HepG2 (cell line): ENCODE measurements around the gene ZNF771. TPM values are rescaled to one million over a fixed set of nuclear protein-coding genes. Genes with fewer than 3 reads are reported as not detected.

Experiments
- DR1 ChIP-seq: sonication (generic); formaldehyde crosslinking; IDR thresholded peaks from 2 replicates; pipeline ENCODE4 v1.8.0; 2021; ENCODE audit warnings: mild to moderate bottlenecking, missing genetic modification reagents, inconsistent platforms
- KLF11 ChIP-seq: IDR thresholded peaks from 2 replicates; pipeline ENCODE4 v1.6.1; 2016; ENCODE audit warnings: missing compliant biosample characterization
- KLF13 ChIP-seq: sonication (generic); formaldehyde crosslinking; IDR thresholded peaks from 2 replicates; pipeline ENCODE4 v1.4.0; 2020; ENCODE audit warnings: mild to moderate bottlenecking, missing genetic modification reagents
- SAP130 ChIP-seq: IDR thresholded peaks from 2 replicates; pipeline ENCODE4 v1.6.1; 2016; ENCODE audit warnings: low read depth
- TBX2 ChIP-seq: sonication (generic); formaldehyde crosslinking; IDR thresholded peaks from 2 replicates; pipeline ENCODE4 v1.5.0; 2020; ENCODE audit warnings: missing genetic modification reagents, mild to moderate bottlenecking, borderline replicate concordance
- TOE1 ChIP-seq: sonication (generic); formaldehyde crosslinking; IDR thresholded peaks from 2 replicates; pipeline ENCODE4 v1.4.0; 2020; ENCODE audit warnings: mild to moderate bottlenecking, missing genetic modification reagents
- ZNF235 ChIP-seq: sonication (generic); formaldehyde crosslinking; IDR thresholded peaks from 2 replicates; pipeline ENCODE4 v1.8.1; 2023; ENCODE audit warnings: mild to moderate bottlenecking, missing genetic modification reagents, borderline replicate concordance
- ZNF44 ChIP-seq: sonication (generic); formaldehyde crosslinking; IDR thresholded peaks from 2 replicates; pipeline ENCODE4 v1.5.1; 2020; ENCODE audit warnings: mild to moderate bottlenecking, missing genetic modification reagents
- ZNF558 ChIP-seq: sonication (generic); formaldehyde crosslinking; IDR thresholded peaks from 2 replicates; pipeline ENCODE4 v1.9.0; 2022; ENCODE audit warnings: mild to moderate bottlenecking, missing genetic modification reagents, borderline replicate concordance
- ZNF709 ChIP-seq: sonication (generic); formaldehyde crosslinking; IDR thresholded peaks from 2 replicates; pipeline ENCODE4 v1.5.0; 2020; ENCODE audit warnings: mild to moderate bottlenecking, missing genetic modification reagents
- ZNF781 ChIP-seq: sonication (generic); formaldehyde crosslinking; IDR thresholded peaks from 2 replicates; pipeline ENCODE4 v1.5.1; 2020; ENCODE audit warnings: borderline replicate concordance, mild to moderate bottlenecking, missing genetic modification reagents; ENCODE audit errors: not compliant biosample characterization
- polyA plus RNA-seq, 8 experiments: library from polyadenylated mRNA; depleted of rRNA in 3 of 8; stranded (reverse) in 7 of 8; unstranded in 1 of 8; fragments of >200 nt; fragmentation: Illumina TruSeq in 4 of 8; extraction: Trizol in 4 of 8; gene quantifications; 2 replicates each; pipeline versions ENCODE4 v1.2.1 to v1.2.3, GENCODE V29; 2011 to 2016; ENCODE audit warnings: low read depth in 4 of 8, missing spikeins in 1 of 8, mixed read lengths in 1 of 8; ENCODE audit not compliant: insufficient read depth in 1 of 8
- total RNA-seq, 5 experiments: library from RNA; depleted of rRNA; stranded (reverse); fragments of >200 nt; fragmentation: Illumina TruSeq; extraction: Trizol; gene quantifications; 2 replicates each; pipeline ENCODE4 v1.2.3, GENCODE V29; 2016; ENCODE audit warnings: low read depth in 1 of 5
- TF ChIP-seq, protein P1 (sequence below): sonication (generic); formaldehyde crosslinking; IDR thresholded peaks from 2 replicates; pipeline ENCODE4 v1.4.0; 2020; ENCODE audit warnings: mild to moderate bottlenecking, missing genetic modification reagents
- TF ChIP-seq, protein P2 (sequence below): sonication (generic); formaldehyde crosslinking; IDR thresholded peaks from 2 replicates; pipeline ENCODE4 v1.5.1; 2020; ENCODE audit warnings: mild to moderate bottlenecking, moderate library complexity, missing genetic modification reagents
- TF ChIP-seq, protein P3 (sequence below), 2 experiments: fragments of 450-650 bp in 1 of 2; sonication (generic) in 1 of 2; formaldehyde crosslinking in 1 of 2; IDR thresholded peaks; 2 replicates each; pipeline versions ENCODE4 v1.6.1 to v1.8.0; 2016 to 2022; ENCODE audit warnings: antibody characterized with exemption in 1 of 2, mild to moderate bottlenecking in 1 of 2, missing genetic modification reagents in 1 of 2

The ZNF771 gene
- total and polyA plus RNA-seq, 2 of the 13 experiments (the other 11 are each of a cell fraction or from before 2014, with no cell fraction given): 5.0 to 11.8 TPM

DNA sequence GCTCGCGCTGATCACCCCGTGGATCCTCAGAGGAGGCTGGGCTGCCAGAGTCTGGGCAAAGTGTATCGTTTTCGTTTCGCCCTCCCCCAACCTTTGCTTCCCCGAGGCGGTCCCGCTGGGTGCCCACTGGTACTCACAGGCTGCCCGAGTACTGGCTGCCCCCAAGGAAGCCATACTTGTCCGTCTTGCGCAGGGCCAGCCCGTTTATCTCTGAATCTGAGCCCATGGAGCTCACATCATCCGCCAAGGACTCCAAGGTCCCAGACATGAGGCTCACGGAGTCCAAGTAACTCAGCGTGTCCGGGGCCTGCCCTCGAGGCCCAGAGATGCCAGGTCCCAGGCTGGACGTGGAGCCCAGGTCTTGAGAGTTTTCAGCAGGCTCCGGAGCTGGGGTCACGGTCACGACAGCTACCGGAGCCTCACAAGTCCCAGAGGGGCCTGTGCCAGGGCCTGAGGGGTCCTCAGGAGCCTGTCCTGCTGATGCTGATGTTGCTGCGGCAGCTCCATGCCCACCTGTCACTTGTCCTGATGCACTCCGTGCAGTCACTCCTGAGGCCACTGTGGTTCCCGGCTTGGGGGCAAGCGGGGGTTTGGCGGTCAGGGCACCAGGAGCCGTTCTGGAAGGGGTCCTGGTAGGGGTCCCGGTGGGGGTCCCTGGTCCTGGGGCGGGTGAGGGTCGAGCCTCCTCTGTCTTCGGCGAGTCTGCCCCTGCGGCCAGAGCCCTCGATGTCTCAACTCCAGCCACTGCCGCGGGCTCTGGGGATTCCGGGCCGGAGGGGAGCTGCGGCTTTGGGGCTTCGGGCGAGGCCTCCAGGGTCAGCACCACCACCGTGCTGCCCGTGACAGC lies 38.1 kb upstream of the ZNF771 start (continued):
- peak; percentile 90; the same call in 1 of the 2 replicates for TF ChIP-seq ZNF44 (CRISPR knock-in tag)
- TF ChIP-seq, protein P1, sequence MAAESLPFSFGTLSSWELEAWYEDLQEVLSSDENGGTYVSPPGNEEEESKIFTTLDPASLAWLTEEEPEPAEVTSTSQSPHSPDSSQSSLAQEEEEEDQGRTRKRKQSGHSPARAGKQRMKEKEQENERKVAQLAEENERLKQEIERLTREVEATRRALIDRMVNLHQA: no peak
- 0 out of 2 replicates have a peak, but pooled peaks have one; percentile 22 for TF ChIP-seq ZNF709 (CRISPR knock-in tag)
- TF ChIP-seq, protein P2, sequence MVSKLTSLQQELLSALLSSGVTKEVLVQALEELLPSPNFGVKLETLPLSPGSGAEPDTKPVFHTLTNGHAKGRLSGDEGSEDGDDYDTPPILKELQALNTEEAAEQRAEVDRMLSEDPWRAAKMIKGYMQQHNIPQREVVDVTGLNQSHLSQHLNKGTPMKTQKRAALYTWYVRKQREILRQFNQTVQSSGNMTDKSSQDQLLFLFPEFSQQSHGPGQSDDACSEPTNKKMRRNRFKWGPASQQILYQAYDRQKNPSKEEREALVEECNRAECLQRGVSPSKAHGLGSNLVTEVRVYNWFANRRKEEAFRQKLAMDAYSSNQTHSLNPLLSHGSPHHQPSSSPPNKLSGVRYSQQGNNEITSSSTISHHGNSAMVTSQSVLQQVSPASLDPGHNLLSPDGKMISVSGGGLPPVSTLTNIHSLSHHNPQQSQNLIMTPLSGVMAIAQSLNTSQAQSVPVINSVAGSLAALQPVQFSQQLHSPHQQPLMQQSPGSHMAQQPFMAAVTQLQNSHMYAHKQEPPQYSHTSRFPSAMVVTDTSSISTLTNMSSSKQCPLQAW (CRISPR knock-in tag): peak; percentile 36; the same call in 1 of the 2 replicates
- TF ChIP-seq KLF11 (CRISPR knock-in tag): 0 out of 2 replicates have a peak, but pooled peaks have one; percentile 2
- TF ChIP-seq, protein P3, sequence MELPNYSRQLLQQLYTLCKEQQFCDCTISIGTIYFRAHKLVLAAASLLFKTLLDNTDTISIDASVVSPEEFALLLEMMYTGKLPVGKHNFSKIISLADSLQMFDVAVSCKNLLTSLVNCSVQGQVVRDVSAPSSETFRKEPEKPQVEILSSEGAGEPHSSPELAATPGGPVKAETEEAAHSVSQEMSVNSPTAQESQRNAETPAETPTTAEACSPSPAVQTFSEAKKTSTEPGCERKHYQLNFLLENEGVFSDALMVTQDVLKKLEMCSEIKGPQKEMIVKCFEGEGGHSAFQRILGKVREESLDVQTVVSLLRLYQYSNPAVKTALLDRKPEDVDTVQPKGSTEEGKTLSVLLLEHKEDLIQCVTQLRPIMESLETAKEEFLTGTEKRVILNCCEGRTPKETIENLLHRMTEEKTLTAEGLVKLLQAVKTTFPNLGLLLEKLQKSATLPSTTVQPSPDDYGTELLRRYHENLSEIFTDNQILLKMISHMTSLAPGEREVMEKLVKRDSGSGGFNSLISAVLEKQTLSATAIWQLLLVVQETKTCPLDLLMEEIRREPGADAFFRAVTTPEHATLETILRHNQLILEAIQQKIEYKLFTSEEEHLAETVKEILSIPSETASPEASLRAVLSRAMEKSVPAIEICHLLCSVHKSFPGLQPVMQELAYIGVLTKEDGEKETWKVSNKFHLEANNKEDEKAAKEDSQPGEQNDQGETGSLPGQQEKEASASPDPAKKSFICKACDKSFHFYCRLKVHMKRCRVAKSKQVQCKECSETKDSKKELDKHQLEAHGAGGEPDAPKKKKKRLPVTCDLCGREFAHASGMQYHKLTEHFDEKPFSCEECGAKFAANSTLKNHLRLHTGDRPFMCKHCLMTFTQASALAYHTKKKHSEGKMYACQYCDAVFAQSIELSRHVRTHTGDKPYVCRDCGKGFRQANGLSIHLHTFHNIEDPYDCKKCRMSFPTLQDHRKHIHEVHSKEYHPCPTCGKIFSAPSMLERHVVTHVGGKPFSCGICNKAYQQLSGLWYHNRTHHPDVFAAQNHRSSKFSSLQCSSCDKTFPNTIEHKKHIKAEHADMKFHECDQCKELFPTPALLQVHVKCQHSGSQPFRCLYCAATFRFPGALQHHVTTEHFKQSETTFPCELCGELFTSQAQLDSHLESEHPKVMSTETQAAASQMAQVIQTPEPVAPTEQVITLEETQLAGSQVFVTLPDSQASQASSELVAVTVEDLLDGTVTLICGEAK (IDR thresholded peaks at IDR 0.05): no peak
- TF ChIP-seq, protein P3 (CRISPR knock-in tag; IDR thresholded peaks at IDR 0.05): 0 out of 2 replicates have a peak, but pooled peaks have one; percentile 19
- TF ChIP-seq ZNF558 (CRISPR knock-in tag): 0 out of 2 replicates have a peak, but pooled peaks have one; percentile 32
- peak; percentile 63; the same call in 1 of the 2 replicates for TF ChIP-seq ZNF235
- 0 out of 2 replicates have a peak, but pooled peaks have one; percentile 19 for TF ChIP-seq DR1 (CRISPR knock-in tag)
- TF ChIP-seq KLF13 (CRISPR knock-in tag): no peak
- TF ChIP-seq ZNF781 (CRISPR knock-in tag): no peak
- TF ChIP-seq TBX2 (CRISPR knock-in tag): peak; percentile 33; the same call in 1 of the 2 replicates
- TF ChIP-seq SAP130 (CRISPR knock-in tag): 0 out of 2 replicates have a peak, but pooled peaks have one; percentile 20
- 0 out of 2 replicates have a peak, but pooled peaks have one; percentile 41 for TF ChIP-seq TOE1 (CRISPR knock-in tag)
